NB4 (cell line): ENCODE measurements around the gene ASTN1.

Experiments used
- CTCF ChIP-seq: IDR thresholded peaks from one replicate; pipeline ENCODE4 v1.5.1; 2012; ENCODE audit warnings: low read depth, low read length
- POLR2A ChIP-seq: IDR thresholded peaks from 2 replicates; pipeline ENCODE4 v1.6.1; 2011; ENCODE audit warnings: mild to moderate bottlenecking; ENCODE audit not compliant: insufficient read length; ENCODE audit errors: extremely low read depth

GRCh38 chr1:176893625-176894352, 270.7 kb downstream of the ASTN1 start:
- TF ChIP-seq CTCF (no peak), POLR2A (no peak)
